Osteoblast (primary cell): ENCODE measurements around the gene LRRK2. TPM values are rescaled to one million over a fixed set of nuclear protein-coding genes. Genes with fewer than 3 reads are reported as not detected.
A peak's percentile ranks its signal among the peaks of the same experiment; 100 is the strongest.

Experiments used
- DNase-seq: peaks from one replicate; pipeline ENCODE4 v3.0.0; 2011; ENCODE audit warnings: low spot score, mixed read lengths; ENCODE audit not compliant: insufficient read length; ENCODE audit errors: missing footprints
- H2AFZ ChIP-seq: 2 replicates; pipeline ENCODE4 v1.6.0; 2011; ENCODE audit warnings: mild to moderate bottlenecking, low read length
- H3K27ac ChIP-seq: 2 replicates; pipeline ENCODE4 v1.5.1; 2011; ENCODE audit warnings: mild to moderate bottlenecking, low read depth, low read length, moderate library complexity
- H3K27me3 ChIP-seq: 2 replicates; pipeline ENCODE4 v1.6.0; 2012; ENCODE audit warnings: mild to moderate bottlenecking, control low read depth, inconsistent platforms, low read length, moderate library complexity; ENCODE audit not compliant: insufficient read depth
- H3K36me3 ChIP-seq: 2 replicates; pipeline ENCODE4 v1.5.1; 2011; ENCODE audit warnings: mild to moderate bottlenecking, low read length, control low read depth, moderate library complexity; ENCODE audit not compliant: insufficient read depth
- H3K4me1 ChIP-seq: 2 replicates; pipeline ENCODE4 v1.5.1; 2011; ENCODE audit warnings: mild to moderate bottlenecking, low read length, control low read depth, moderate library complexity; ENCODE audit not compliant: insufficient read depth
- H3K4me2 ChIP-seq: 2 replicates; pipeline ENCODE4 v1.6.0; 2011; ENCODE audit warnings: mild to moderate bottlenecking, low read length; ENCODE audit not compliant: insufficient read depth
- H3K4me3 ChIP-seq: fragments of 200-600 bp; sonication (generic); 3 replicates; pipeline ENCODE4 v1.5.1; 2012; ENCODE audit warnings: mild to moderate bottlenecking, low read length, inconsistent platforms; ENCODE audit not compliant: insufficient read depth
- H3K79me2 ChIP-seq: 2 replicates; pipeline ENCODE4 v1.6.0; 2012; ENCODE audit warnings: mild to moderate bottlenecking, low read length, control low read depth, inconsistent platforms; ENCODE audit not compliant: insufficient read depth
- H3K9me3 ChIP-seq: 2 replicates; pipeline ENCODE4 v1.5.1; 2011; ENCODE audit warnings: low read depth, low read length, control low read depth
- H4K20me1 ChIP-seq: 2 replicates; pipeline ENCODE4 v1.6.0; 2012; ENCODE audit warnings: mild to moderate bottlenecking, low read length, control low read depth; ENCODE audit not compliant: insufficient read depth
- total RNA-seq: library from RNA; depleted of rRNA; stranded (reverse); fragments of >200 nt; gene quantifications from 2 replicates; pipeline ENCODE4 v1.2.3, GENCODE V29; 2012
- TF ChIP-seq, protein P1 (sequence below): IDR thresholded peaks from 2 replicates; pipeline ENCODE4 v1.5.1; 2011; ENCODE audit warnings: mild to moderate bottlenecking, low read depth, low read length, moderate library complexity; ENCODE audit errors: extremely low read depth

The LRRK2 gene
- total RNA-seq = 5.0 and 5.1 TPM in 2 replicates

DNA sequence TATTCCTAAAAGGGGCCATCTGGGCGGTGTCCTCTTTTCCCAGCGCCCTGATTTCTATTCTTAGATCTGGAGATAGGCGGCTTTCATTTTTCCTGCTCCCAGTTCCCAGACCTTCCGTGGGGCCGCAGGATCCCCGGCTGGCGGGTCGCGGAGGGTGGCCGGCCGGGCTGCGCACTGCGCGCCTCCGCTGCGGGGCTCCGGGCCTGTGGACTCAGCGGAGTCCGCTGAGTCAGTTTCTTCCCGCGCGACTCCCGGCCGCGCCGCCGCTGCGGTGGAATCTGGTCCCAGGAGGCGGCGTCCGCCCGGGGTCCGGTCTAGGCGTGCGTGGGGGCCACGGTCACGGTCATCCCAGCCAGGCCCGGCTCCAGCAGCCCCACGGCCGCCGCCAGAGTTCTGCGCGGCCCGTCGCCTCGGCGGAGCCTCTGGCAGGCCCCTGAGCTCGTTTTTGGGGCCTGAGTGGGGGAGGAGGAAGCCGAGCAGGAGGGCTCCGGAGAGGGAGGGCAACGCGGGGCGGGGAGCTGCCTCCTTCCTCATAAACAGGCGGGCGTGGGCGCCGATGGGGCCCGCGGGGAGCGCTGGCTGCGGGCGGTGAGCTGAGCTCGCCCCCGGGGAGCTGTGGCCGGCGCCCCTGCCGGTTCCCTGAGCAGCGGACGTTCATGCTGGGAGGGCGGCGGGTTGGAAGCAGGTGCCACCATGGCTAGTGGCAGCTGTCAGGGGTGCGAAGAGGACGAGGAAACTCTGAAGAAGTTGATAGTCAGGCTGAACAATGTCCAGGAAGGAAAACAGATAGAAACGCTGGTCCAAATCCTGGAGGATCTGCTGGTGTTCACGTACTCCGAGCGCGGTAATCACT is at the start of gene LRRK2:
Gene LRRK2, plus strand, starts transcription at position 559 of the 853 bp plus-strand sequence. Its CDS starts 135 bp downstream, at position 694.
- Histone ChIP-seq H3K79me2 (no peaks in the 10 kb centered on the region), H3K4me1 (peaks cover 22% of the 10 kb centered on the region), H2AFZ (peak within 1 kb of the TSS; percentile 78), H3K27ac (peak within 1 kb of the TSS; percentile 75), H3K9me3 (no peaks in the 10 kb centered on the region), H3K36me3 (no peaks in the 10 kb centered on the region), H3K4me2 (peak within 1 kb of the TSS; percentile 70), H3K4me3 (peak within 1 kb of the TSS; percentile 78), H3K27me3 (no peaks in the 10 kb centered on the region), H4K20me1 (no peaks in the 10 kb centered on the region)
- DNase-seq = peak; percentile 89
- TF ChIP-seq, protein P1, sequence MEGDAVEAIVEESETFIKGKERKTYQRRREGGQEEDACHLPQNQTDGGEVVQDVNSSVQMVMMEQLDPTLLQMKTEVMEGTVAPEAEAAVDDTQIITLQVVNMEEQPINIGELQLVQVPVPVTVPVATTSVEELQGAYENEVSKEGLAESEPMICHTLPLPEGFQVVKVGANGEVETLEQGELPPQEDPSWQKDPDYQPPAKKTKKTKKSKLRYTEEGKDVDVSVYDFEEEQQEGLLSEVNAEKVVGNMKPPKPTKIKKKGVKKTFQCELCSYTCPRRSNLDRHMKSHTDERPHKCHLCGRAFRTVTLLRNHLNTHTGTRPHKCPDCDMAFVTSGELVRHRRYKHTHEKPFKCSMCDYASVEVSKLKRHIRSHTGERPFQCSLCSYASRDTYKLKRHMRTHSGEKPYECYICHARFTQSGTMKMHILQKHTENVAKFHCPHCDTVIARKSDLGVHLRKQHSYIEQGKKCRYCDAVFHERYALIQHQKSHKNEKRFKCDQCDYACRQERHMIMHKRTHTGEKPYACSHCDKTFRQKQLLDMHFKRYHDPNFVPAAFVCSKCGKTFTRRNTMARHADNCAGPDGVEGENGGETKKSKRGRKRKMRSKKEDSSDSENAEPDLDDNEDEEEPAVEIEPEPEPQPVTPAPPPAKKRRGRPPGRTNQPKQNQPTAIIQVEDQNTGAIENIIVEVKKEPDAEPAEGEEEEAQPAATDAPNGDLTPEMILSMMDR = no peak

DNA sequence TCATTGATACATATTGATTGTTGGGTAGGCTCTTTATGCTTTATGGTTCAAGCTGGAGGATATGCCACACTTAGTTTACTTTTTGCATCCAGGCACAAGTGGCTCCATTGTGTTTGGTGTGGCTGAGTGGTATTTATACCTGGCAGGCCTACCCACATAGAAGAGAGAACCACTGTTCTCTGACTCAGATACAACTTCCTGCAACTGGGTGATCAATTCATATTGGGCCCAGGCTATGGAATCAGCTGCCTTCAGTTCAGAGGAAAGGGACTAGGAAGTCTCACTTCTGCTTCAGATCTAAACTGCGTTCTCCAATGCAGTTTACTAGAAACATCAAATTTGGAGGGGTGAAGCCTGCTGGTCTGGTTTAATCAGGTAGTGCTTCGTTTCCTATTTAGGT is 49.8 kb upstream of the LRRK2 start:
- H3K79me2 ChIP-seq = no peaks in the 10 kb centered on the region
- no peaks in the 10 kb centered on the region for H3K36me3 ChIP-seq
- no peaks in the 10 kb centered on the region for H3K9me3 ChIP-seq
- H2AFZ ChIP-seq = no peak overlapping the region
- no peak overlapping the region for H3K4me2 ChIP-seq
- TF ChIP-seq, protein P1 = no peak
- H4K20me1 ChIP-seq = no peaks in the 10 kb centered on the region
- no peak for DNase-seq
- no peak overlapping the region for H3K27ac ChIP-seq
- H3K4me1 ChIP-seq = no peaks in the 10 kb centered on the region
- no peak overlapping the region for H3K4me3 ChIP-seq
- H3K27me3 ChIP-seq = no peaks in the 10 kb centered on the region

DNA sequence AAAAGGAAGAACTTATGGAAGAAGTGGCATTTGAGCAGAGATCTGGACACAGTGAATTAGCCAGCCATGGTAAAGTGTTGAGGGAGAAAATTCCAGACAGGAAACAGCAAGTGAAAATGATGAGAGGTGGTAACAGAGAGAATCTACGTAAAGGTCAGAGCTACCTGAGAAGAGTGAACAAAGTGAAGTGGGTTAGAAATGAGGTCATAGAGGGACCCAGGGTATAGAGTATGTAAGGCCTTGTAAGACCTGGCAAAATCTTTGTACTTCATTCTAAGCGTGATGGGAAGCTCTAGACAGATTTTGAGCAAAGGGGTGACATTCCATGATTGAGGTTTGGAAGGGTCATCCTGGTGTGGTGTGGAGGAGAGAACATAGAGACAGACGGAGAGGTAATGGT is 49.3 kb upstream of the LRRK2 start:
- Histone ChIP-seq H3K4me1 (no peaks in the 10 kb centered on the region), H3K4me3 (no peak overlapping the region), H3K36me3 (no peaks in the 10 kb centered on the region), H4K20me1 (no peaks in the 10 kb centered on the region), H3K9me3 (no peaks in the 10 kb centered on the region), H3K27me3 (no peaks in the 10 kb centered on the region), H2AFZ (no peak overlapping the region), H3K4me2 (no peak overlapping the region), H3K79me2 (no peaks in the 10 kb centered on the region), H3K27ac (no peak overlapping the region)
- DNase-seq = no peak
- TF ChIP-seq, protein P1 = no peak

DNA sequence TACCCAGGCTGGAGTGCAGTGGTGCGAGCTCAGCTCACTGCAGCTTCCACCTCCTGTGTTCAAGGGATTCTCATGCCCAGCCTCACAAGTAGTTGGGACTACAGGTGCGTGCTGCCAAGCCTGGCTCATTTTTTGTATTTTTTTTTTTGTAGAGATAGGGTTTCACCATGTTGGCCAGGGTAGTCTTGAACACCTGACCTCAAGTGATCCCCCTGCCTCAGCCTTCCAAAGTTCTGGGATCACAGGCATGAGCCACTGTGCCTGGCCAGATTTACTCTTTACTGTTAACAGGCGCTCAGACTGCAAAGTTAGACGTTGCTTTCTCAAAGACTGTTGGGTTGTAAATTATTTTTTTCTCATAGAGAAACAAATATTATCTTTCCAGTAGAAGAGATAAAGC is 46.1 kb upstream of the LRRK2 start:
- DNase-seq = no peak
- H3K4me3 ChIP-seq = no peak overlapping the region
- no peaks in the 10 kb centered on the region for H3K36me3 ChIP-seq
- no peaks in the 10 kb centered on the region for H3K9me3 ChIP-seq
- no peaks in the 10 kb centered on the region for H3K27me3 ChIP-seq
- H2AFZ ChIP-seq = no peak overlapping the region
- TF ChIP-seq, protein P1 = no peak
- H3K4me1 ChIP-seq = no peaks in the 10 kb centered on the region
- no peak overlapping the region for H3K27ac ChIP-seq
- H3K4me2 ChIP-seq = no peak overlapping the region
- no peaks in the 10 kb centered on the region for H4K20me1 ChIP-seq
- no peaks in the 10 kb centered on the region for H3K79me2 ChIP-seq
